GM18517 (cell line): Measurements from ENCODE around the gene AOAH.
"Not testable (repeated sequence)": the region's sequence is repeated elsewhere in the genome, so short reads cannot be mapped to it uniquely, and the experiment has no call there.

ENCODE experiments used
- ATAC-seq: cut with Tn5 transposase; IDR thresholded peaks from one replicate; pipeline ENCODE4 v1.9.1; 2021; ENCODE audit warnings: mild to moderate bottlenecking, moderate library complexity; ENCODE audit not compliant: unreplicated experiment

The AOAH gene

GRCh38 chr7:36514289-36515243 is 209.7 kb downstream of the AOAH start:
- ATAC-seq, result no peak

GRCh38 chr7:36513393-36513792 is 210.9 kb downstream of the AOAH start:
- ATAC-seq, result no peak

- no peak for ATAC-seq
Measured at GRCh38 chr7:36512616-36513015, 211.7 kb downstream of the AOAH start.

- no peak for ATAC-seq
Measured at GRCh38 chr7:36509962-36510361, 214.3 kb downstream of the AOAH start.

- no peak for ATAC-seq
Measured at GRCh38 chr7:36507475-36508440, 216.5 kb downstream of the AOAH start.

- ATAC-seq, result no peak
Measured at GRCh38 chr7:36506820-36507219, 217.5 kb downstream of the AOAH start.

- ATAC-seq, result no peak
Measured at GRCh38 chr7:36506130-36506798, 218.0 kb downstream of the AOAH start.

- ATAC-seq, result not testable (repeated sequence)
Measured at GRCh38 chr7:36504617-36505016, 219.7 kb downstream of the AOAH start.

- ATAC-seq, result not testable (repeated sequence)
Measured at GRCh38 chr7:36504216-36504615, 220.1 kb downstream of the AOAH start.

GRCh38 chr7:36497775-36498174 is 226.5 kb downstream of the AOAH start:
- no peak for ATAC-seq

GRCh38 chr7:36497176-36497575 is 227.1 kb downstream of the AOAH start:
- not testable (repeated sequence) for ATAC-seq

- no peak for ATAC-seq
Measured at GRCh38 chr7:36496576-36496975, 227.7 kb downstream of the AOAH start.

- ATAC-seq, result no peak
Measured at GRCh38 chr7:36491317-36491716, 233.0 kb downstream of the AOAH start.

GRCh38 chr7:36490419-36490830 is 233.9 kb downstream of the AOAH start:
- ATAC-seq, result no peak

GRCh38 chr7:36488672-36489071 is 235.6 kb downstream of the AOAH start:
- not testable (repeated sequence) for ATAC-seq

GRCh38 chr7:36487756-36488336 is 236.4 kb downstream of the AOAH start:
- no peak for ATAC-seq

- no peak for ATAC-seq
Measured at GRCh38 chr7:36486336-36486735, 238.0 kb downstream of the AOAH start.

- no peak for ATAC-seq
Measured at GRCh38 chr7:36484265-36484664, 240.0 kb downstream of the AOAH start.

- not testable (repeated sequence) for ATAC-seq
Measured at GRCh38 chr7:36483853-36484252, 240.4 kb downstream of the AOAH start.

GRCh38 chr7:36478745-36479144 is 245.5 kb downstream of the AOAH start:
- no peak for ATAC-seq
